SKM-1 (cell line): ENCODE measurements around the gene SPIN1.

Experiments
- DNase-seq: peaks from one replicate; lab custom pipeline; 2025; ENCODE audit not compliant: unreplicated experiment; lab: John Stamatoyannopoulos, UW

Gene SPIN1

DNA sequence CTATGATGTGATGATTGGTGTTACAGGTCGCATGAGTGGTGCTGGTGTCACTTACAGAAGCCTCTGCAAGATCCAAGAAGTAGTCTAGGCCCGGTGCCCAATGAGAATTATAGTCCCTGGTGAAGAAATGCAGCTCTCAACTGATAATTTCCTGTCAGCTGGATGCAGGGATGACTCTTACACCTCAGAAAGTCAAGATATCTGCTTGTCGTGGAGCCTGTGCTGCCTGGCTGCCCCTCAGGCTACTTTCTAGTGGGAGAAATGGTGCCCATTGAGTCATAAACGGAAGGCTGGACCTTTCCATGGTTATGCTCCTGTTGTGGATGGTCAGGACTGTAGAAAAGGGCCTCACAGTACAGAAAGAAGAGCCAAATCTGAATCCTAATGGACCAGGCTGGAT, 99.9 kb downstream of the SPIN1 start:
- DNase-seq = no peak

DNA sequence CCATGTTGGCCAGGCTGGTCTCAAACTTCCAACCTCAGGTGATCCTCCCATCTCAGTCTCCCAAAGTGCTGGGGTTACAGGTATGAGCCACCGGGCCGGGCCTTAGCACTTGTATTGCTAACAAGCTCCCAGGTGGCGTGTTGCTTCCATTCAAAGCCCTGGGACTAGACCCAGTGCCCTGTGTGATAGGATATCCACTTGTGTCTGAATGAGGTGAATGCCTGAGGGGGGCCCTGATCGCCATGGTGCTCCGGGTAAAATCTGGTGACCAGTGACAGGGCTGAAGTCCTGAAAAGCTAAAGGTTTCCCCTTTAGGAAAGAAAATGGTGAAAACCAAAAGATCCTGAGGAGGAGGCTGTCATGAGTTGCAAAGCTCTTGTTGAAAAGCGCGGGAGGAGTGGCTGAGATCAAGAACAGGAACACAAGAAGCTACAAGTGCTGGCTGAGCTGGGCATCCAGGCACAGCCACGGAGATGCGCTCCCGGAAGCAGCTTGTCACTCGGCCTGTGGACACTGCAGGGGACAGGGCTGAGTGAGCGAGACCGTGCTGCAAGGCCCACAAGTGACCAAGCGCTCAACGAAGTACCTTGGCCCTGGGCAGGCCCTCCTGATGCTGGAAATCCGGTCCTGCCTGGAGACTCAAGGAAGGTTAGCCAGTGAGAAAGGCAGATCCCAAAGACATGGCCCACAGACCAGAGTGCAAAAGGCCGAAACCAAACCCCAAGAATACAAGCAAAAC, 106.9 kb downstream of the SPIN1 start:
- DNase-seq = no peak

DNA sequence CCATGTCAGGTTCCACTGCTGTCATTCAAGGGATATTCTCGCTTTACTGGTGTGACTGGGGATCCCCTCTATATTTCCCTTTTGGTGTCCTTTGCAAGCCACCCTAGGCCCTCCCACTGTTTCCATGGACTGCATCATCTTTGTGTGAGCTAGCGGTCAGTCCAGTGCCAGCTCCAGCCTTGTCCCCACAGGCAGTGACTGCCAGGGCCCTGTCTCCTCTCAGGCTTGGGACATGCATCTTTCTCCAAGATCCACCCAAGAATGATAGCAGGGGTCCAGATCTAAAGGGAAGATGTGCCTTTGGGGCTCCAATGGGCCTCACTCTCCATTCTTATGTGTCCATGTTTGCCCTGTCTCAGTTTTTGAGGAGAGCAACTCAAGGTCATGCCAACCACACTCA, 109.0 kb downstream of the SPIN1 start:
- DNase-seq = no peak

DNA sequence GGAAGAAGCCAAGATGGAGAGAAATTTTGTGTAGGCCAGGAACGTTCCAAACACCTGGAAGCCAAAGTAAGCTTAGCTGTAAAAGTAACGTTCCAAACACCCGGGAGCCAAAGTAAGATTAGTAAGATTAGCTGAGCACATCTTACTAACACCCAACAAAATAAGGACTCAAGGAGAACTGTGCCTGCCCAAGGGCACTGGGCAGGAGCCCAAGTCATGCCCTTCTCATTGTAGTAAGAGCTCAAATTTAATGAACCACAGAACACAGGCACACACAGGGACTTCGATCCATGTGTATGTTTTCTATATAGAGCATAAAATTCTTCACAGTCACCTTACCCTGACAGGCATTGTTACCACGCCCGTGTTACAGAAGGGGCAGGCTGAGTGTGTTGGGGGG, 110.6 kb downstream of the SPIN1 start:
- no peak for DNase-seq

DNA sequence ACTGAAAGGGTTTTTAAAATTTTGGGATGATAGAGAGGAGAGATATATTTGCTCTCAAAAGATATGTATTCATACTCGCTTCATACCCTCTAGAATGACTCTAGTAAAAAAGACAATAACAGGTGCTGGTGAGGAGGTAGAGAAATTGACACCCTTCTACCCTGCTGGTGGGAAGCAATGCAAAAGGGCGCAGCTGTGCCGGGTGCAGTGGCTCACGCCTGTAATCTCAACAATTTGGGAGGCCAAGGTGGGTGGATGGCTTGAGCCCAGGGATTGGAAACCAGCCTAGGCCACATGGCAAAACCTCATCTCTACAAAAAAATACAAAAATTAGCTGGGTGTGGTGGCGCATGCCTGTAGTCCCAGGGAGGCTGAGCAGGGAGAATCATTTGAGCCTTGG, 112.8 kb downstream of the SPIN1 start:
- no peak for DNase-seq

DNA sequence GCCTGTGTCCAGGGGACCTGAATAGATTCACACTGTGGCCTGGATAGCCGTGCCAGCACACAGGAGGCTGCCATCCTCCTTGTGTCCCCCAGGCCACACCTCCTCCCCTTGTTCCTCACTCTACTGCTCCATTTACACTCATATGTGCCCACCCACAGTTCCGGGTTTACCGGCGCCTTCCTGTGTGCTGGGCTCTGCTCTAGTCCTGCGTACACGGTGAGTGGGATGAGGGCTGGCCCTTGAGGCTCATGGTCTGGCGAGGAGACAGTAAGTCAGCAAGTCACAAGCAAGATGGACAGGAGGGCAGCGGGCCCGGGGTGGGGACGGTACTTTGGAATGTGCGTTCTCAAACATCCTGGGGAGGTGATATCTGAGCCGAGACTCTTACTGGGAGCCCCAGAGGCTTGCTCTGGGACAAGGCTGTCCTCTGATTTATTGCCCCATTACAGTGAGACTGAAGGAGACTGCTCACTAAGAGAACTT, 114.3 kb downstream of the SPIN1 start:
- no peak for DNase-seq

DNA sequence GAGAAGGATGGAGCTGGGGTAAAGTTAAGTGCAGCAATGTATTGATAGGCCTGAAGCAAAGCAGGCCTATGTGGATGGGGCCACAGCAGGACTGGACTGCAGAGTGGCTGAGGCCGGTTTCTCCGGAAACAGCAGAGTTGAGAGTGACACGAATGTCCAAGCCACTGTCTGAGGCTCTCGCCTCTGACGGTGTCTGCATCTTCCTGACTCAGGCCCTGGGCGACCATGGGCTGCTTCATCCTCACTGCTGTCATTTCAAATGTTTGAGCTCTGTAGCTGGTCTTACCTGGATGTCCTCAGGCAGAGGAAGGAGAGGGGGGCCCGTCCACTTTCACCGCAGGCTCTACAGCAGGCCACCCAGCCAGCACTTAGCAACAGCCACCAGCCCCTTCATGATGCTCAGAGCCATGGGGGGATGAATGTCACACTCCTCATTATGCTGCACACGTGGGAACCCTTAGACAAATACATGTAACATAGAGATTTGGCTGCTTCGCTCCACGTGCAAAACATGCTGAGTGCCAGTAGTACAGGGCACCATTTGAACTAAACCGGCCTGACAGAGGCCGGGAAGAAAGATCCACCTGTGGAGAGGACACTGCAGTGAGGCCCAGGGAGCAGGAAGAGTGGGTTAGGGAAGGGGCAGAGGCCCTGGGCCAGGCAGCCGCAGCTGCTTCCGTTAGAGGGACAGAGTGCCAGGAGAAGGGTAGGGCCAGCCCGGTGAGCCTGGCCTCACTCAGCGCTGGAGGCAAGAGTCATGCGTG, 115.0 kb downstream of the SPIN1 start:
- DNase-seq = no peak

DNA sequence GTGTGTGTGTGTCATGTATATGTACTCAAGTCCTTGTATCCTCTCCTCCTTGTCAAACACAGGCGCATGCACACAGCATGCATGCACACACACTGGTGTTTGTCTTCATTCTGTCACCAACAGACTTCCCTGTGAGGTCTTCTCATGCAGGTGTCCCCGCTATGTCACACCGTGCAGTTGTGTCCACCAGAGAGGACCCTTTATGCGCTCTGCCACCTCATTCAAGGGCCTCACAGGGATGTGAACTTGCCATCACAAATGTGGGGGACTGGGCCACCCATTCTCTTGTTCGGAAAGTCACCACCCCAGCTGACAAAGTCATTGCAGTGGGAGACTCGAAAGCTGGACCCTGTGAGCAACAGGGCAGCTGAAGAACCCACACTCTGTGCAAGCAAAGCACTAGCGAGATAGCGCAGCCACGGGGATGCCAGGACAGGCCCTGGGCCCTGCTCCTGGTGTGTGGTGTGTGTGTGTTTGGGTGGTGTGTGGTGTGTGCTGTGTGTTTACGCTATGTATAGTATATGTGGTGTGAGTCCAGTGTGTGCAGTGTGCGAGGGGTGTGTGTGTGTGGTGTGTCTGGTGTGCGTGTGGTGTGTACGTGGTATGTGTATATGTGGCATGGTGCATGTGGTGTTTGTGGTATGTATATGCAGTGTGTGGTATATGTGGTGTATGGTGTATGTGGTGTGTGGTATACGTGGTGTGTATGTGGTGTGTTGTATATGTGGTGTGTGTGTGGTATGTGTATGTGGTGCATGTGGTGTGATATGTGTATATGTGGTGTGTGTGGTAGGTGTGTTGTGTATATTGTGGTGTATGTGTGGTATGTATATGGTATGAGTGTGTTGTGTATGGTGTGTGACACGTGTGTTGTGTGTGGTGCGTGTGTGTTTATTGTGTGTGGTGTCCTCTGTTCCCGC, 115.9 kb downstream of the SPIN1 start:
- DNase-seq = no peak

DNA sequence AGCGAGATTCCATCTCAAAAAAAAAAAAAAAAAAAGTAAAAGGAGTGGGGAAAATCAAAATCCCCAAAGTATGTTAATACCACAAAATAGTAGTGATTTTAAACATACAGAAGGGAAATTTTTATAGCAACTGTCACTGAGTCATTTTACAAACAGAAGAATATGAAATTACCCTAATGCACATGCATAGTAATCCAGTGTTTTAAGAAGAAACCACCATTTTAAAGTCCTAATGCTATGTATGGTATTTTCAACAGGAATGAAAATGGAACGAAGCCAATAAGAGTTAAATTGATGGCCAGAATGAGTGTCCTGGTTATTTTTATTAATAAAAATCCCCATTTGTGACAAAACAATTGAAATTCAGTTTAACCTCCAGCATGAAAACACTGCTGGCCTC, 120.1 kb downstream of the SPIN1 start:
- no peak for DNase-seq

DNA sequence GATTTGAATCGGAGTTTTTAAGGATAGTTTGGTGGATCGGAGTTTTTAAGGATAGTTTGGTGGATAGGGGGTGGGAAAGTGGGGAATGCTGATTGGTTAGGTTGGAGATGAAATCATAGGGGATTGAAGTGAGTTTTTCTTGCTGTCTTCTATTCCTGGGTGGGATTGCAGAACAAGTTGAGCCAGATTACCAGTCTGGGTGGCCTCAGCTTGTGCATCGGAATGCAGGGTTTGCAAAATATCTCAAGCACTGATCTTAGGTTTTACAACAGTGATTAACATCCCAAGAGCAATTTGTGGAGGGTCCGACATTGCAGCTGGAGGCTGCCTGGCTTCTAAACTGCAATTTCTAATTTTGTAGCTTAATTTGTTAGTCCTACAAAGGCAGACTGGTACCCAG, 123.7 kb downstream of the SPIN1 start:
- DNase-seq = no peak

DNA sequence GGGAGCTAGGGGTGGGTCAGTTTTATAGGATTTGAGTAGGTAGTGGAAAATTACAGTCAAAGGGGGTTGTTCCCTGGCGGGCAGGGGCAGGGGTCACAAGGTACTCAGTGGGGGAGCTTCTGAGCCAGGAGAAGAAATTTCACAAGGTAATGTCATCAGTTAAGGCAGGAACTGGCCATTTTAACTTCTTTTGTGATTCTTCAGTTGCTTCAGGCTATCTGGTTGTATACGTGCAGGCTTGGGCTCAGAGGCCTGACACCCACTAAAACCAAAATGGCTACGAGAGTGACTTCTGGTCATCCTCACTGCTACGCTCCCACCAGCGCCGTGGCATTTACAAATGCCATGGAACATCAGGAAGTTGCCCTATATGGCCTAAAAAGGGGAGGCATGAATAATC, 126.0 kb downstream of the SPIN1 start:
- DNase-seq = no peak

DNA sequence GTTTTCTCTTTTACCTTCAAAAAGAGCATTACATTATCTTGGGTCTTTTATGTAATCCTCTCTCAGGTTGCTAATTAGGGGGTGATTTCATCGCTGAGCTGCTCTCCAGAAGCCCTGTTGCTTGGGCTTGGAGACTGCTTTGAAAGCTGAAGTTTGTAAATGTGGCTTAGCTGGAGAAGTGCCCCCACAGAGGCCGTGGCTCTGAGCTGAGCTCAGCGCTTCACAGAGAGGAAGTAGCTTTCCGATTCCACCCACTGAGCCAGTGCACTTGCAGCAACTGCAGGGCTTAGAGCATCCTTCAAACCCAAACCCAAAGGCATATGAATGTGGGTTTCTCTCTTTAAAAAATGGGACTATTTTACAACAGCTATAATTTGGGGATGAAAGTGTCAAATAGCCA, 133.1 kb downstream of the SPIN1 start:
- DNase-seq = no peak

DNA sequence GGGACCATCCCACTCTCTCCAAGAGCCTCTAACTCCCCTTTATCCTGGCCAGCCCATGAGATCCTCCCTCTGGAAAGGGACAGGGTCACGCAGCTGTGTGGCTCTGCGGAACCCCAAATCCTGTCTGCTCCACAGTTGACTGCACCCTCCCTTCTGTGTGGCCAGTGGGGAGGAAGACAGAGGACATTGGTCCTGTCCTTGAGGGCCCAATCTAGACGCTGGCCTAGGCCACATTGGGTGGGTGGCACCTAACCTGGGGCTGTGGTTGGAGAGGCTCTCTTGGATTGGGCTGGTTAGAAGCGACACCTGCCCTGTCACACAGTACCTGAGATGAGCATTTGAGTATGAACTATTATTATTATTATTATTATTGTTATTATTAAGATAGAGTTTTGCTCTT, 134.1 kb downstream of the SPIN1 start:
- DNase-seq = no peak

DNA sequence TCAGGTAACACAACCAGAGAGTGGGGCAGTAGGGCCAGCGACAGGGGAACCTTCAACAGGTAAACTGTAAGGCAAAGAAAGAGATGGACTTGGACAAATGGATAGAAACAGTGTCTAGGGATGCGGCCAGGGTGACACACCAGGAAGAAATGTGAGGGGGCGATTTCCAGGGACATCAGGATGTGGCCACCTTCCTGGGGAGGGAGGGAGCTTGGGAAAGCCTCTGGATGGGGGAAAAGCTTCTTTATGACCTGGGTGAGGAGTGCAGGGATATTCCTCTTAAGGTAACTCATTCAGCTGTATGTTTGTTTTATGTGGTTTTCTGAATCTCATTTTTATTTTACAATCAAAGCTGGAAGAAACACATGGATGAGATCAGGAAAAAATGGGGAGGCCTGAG, 134.8 kb downstream of the SPIN1 start:
- DNase-seq = no peak

DNA sequence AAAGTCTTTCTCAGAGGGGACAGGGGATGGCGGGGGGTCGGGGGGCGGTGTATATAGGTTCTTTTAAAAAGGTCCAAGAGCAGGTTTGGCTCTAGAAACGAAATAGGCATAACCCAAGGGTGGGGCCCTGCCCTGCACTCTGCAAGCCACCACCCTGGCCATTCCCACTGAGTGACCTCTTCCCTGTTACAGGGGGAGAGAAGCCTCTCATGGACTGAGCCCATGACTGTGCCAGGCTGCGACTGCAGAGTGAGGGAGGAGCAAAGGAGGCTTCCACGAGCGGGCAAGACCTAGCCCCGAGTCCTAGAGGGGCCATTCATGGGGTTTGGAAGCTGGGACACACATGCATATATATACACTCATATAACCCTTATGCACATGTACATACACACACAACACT, 136.7 kb downstream of the SPIN1 start:
- DNase-seq = no peak

DNA sequence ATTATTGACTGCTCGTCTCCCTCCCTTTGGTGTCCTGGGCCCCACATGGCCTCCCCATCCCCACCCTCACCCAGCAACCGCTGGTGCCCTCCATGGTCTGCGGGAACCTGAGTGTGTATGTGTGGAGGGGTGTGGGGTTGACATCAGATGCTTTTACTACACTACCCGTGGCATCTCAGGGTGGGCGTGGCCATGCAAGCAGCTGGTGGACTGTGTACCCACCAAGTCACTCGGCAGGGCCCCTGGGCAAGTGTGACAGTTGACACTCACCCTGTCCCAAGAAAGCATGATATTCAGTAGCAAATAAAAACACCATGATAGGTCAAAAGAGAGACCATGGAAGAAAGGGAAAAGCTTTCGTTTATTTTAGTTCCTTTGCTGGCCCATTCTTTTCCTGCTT, 139.4 kb downstream of the SPIN1 start:
- DNase-seq = no peak
